Stimulated activated CD4-positive, alpha-beta T cell treated with anti-CD3 and anti-CD28 coated beads, Interleukin-4, amount 100 ng/mL, for 4 hours (primary cell): ENCODE data around the gene SERPING1.

Experiments used
- DNase-seq, 2 experiments: peaks; one replicate each; pipeline ENCODE4 v3.0.0-alpha.2; 2020

The SERPING1 gene

DNA sequence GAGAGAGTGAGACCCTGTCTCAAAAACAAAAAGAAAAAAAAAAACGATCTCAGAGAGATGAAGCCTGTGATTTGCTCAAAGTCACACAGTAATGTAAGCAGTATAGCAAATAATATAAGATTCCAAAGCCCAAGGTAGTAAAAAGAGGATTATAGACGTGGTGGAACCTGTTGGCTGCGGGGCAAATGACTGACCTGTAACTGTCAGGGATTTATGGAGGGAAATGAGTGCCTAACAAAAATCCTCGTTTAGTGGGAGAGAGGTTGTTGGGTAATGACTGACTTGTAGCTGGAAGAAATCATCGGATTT is 59.4 kb downstream of the SERPING1 start:
- DNase-seq: no peak

DNA sequence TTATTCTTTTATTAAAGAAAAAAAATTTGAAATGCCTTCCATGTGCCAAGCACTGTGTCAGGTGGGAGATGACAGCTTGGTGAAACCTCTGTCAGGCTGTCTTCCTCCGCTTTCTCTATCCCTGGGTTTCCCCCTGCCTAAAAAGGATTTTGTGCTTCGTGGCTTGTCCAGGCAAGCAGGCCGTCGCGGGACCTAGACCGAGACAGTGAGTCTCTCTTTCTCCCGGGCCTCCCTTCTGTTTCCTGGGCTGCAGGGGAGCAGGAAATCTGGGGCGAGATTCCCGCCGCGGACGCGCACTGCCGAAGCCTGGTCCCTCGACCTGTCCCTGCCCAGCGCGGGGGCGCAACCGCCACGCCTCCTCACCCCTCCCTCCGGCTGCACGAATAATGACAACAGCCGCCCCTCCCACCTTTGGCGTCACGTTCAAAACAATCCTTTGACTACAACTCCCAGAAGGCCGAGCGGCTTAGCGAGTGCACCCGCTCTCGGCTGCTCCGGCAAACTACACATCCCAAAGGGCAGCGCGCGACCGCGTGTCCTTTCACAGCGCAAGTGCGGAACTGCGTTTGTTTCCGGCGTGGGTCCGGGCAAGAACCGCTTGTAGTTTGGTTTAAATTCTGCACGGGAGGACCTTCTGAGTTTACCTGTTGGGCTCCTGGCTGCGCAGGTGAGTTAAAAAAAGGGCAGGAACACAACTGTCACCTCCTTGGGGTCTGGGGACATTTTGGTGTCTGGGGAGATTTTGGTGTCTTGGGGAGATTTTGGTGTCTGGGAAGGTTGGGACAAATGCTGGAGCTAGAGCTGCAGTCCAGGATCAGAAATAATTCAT is 59.9 kb downstream of the SERPING1 start, which contains the start of gene CLP1:
Gene CLP1 (plus strand): TSS at position 569 of the 829 bp plus-strand sequence. CDS start 1,715 bp downstream, outside the sequence.
- DNase-seq: peak; percentile 96 to 99

DNA sequence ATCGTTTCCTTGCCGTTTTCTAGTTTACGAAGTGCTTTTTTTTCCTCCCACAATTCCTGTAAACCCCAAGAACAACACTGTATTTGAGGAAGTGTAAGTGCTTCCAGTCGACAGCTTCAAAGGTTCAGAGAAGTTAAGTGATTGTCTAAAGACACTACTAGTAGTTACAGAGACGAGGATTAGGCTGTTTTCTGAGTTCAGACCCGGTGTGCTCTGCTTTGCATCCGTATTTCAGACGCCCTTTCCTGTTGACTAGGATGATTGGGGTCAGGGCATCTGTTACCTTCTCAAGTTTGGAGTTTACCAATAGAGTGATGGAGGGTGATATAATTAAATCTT is 60.5 kb downstream of the SERPING1 start:
- no peak for DNase-seq

DNA sequence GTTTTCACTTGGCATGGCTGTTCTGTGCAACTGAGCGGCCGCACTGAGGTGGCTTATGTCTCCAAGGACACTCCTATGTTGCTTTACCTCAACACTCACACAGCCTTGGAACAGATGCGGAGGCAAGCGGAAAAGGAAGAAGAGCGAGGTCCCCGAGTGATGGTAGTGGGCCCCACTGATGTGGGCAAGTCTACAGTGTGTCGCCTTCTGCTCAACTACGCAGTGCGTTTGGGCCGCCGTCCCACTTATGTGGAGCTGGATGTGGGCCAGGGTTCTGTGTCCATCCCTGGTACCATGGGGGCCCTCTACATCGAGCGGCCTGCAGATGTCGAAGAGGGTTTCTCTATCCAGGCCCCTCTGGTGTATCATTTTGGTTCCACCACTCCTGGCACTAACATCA is 62.2 kb downstream of the SERPING1 start:
- DNase-seq: no peak

DNA sequence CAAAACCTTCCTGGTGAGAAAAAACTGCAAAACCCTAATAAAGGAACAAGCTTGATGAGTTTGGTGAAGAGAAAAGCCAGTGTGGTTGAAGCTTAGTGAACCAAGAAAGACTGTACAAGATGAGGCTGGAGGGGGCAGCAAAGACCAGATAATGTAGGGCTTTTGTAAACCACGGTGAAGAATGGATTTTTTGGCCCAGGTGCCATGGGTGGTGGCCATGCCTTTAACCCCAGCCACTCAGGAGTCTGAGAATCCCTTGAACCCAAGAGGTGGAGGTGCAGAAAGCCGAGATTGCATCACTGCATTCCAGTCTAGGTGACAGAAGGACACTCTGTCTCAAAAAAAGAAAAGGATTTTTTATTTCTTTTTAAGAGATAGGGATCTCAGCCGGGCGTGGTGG is 65.4 kb downstream of the SERPING1 start:
- no peak for DNase-seq

DNA sequence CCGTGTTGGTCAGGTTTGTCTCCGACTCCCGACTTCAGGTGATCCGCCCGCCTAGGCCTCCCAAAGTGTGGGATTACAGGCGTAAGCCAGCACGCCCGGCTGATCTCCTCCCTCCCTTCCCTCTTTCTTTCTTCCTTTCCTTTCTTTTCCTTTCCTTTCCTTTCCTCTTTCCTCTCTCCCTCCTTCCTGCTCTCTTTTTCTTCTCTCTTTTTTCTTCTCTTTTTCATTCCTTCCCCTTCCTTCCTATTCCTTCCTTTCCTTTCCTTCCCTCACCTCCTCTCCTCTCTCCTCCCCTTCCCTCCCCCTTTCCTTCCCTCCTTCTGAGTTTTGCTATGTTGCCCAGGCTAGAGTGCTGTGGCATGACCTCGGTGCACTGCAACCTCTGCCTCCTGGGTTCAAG is 66.5 kb downstream of the SERPING1 start:
- no peak for DNase-seq
